Skeletal muscle cell (primary cell): Measurements from ENCODE around the gene RIN1.
A peak's percentile ranks its signal among the peaks of the same experiment; 100 is the strongest.
"Not testable (repeated sequence)": the region's sequence is repeated elsewhere in the genome, so short reads cannot be mapped to it uniquely, and the experiment has no call there.

ENCODE experiments used
- DNase-seq: peaks from one replicate; pipeline ENCODE4 v3.0.0-alpha.2; 2010; ENCODE audit warnings: low read depth
- H3K4me3 ChIP-seq: 2 replicates; pipeline ENCODE4 v1.5.1; 2011; ENCODE audit warnings: low read depth, mild to moderate bottlenecking, control low read depth, low read length, moderate library complexity

The RIN1 gene

GRCh38 chr11:66310803-66311440 is 25.3 kb downstream of the RIN1 start:
- not testable (repeated sequence) for DNase-seq

GRCh38 chr11:66310324-66310723 is 25.9 kb downstream of the RIN1 start:
- DNase-seq: no peak

More at GRCh38 chr11:66310803-66311440, 25.3 kb downstream of the RIN1 start:
- H3K4me3 ChIP-seq: not testable (repeated sequence)

GRCh38 chr11:66309475-66309874 is 26.8 kb downstream of the RIN1 start:
- H3K4me3 ChIP-seq: no peak overlapping the region
- DNase-seq: no peak

More at GRCh38 chr11:66310324-66310723, 25.9 kb downstream of the RIN1 start:
- no peak overlapping the region for H3K4me3 ChIP-seq

- DNase-seq: no peak
- H3K4me3 ChIP-seq: no peak overlapping the region
Observed at GRCh38 chr11:66302656-66303055, 33.6 kb downstream of the RIN1 start.

GRCh38 chr11:66299186-66299585 is 37.0 kb downstream of the RIN1 start:
- DNase-seq: no peak
- H3K4me3 ChIP-seq: no peak overlapping the region

GRCh38 chr11:66297610-66298009 is 38.6 kb downstream of the RIN1 start:
- H3K4me3 ChIP-seq: no peak overlapping the region
- no peak for DNase-seq

- no peak for DNase-seq
- H3K4me3 ChIP-seq: no peak overlapping the region
Observed at GRCh38 chr11:66294626-66295620, 41.3 kb downstream of the RIN1 start.

GRCh38 chr11:66293777-66294625 is 42.2 kb downstream of the RIN1 start:
- H3K4me3 ChIP-seq: no peak overlapping the region
- DNase-seq: no peak

- no peak for DNase-seq
- no peak overlapping the region for H3K4me3 ChIP-seq
Observed at GRCh38 chr11:66293352-66293751, 42.9 kb downstream of the RIN1 start.

GRCh38 chr11:66292543-66293332 is 43.5 kb downstream of the RIN1 start:
- H3K4me3 ChIP-seq: no peak overlapping the region
- DNase-seq: no peak

GRCh38 chr11:66291706-66292542 is 44.3 kb downstream of the RIN1 start, which contains the start of gene TMEM151A:
Gene TMEM151A, plus strand, starts transcription at chr11:66291894. Its CDS starts 120 bp downstream, at chr11:66292014.
- H3K4me3 ChIP-seq: peak within 1 kb of the TSS; percentile 39
- no peak for DNase-seq

- H3K4me3 ChIP-seq: peak overlapping the region; percentile 20
- DNase-seq: no peak
Observed at GRCh38 chr11:66291303-66291705, 44.9 kb downstream of the RIN1 start.

- no peak for DNase-seq
- H3K4me3 ChIP-seq: no peak overlapping the region
Observed at GRCh38 chr11:66290330-66290621, 46.0 kb downstream of the RIN1 start.

GRCh38 chr11:66289548-66290329 is 46.5 kb downstream of the RIN1 start:
- DNase-seq: no peak
- H3K4me3 ChIP-seq: peak overlapping the region; percentile 85

- H3K4me3 ChIP-seq: peak within 1 kb of the TSS; percentile 85
- peak; percentile 99 for DNase-seq
Observed at GRCh38 chr11:66288671-66289547, 47.3 kb downstream of the RIN1 start, which contains the start of gene YIF1A. Gene YIF1A, minus strand, starts transcription at chr11:66289143. Its CDS starts 158 bp downstream, at chr11:66288985.

GRCh38 chr11:66287889-66288670 is 48.2 kb downstream of the RIN1 start:
- DNase-seq: no peak
- H3K4me3 ChIP-seq: peak overlapping the region; percentile 85
